K562 (cell line): ENCODE results near the gene TIMM8A.

Source experiments
- CTCF ChIP-seq, 3 experiments: IDR thresholded peaks in 2 of 3; conservative IDR thresholded peaks in 1 of 3; 2 replicates each; pipeline ENCODE4 v1.5.1; 2011 to 2012; ENCODE audit warnings: low read length in 3 of 3, mild to moderate bottlenecking in 3 of 3, control low read depth in 2 of 3, improper control_type of control experiment in 1 of 3, inconsistent platforms in 1 of 3, low read depth in 1 of 3, mixed read lengths in 1 of 3, moderate library complexity in 1 of 3; ENCODE audit not compliant: insufficient read depth in 2 of 3
- FOXP1 ChIP-seq: sonication (generic); formaldehyde crosslinking; IDR thresholded peaks from 2 replicates; pipeline ENCODE4 v1.8.0; 2022; ENCODE audit warnings: mild to moderate bottlenecking, missing genetic modification reagents
- SRSF3 ChIP-seq: fragments of 200-400 bp; formaldehyde crosslinking; IDR thresholded peaks from 2 replicates; pipeline ENCODE4 v1.6.1; 2016; ENCODE audit warnings: mild to moderate bottlenecking, low read length, moderate library complexity; ENCODE audit not compliant: insufficient read depth
- TAF7 ChIP-seq: fragments of 450-650 bp; IDR thresholded peaks from 2 replicates; pipeline ENCODE4 v1.6.1; 2016; ENCODE audit warnings: missing genetic modification characterization, missing compliant biosample characterization
- TF ChIP-seq, protein P1 (sequence below): sonication (generic); formaldehyde crosslinking; IDR thresholded peaks from 2 replicates; pipeline ENCODE4 v1.9.0; 2022; ENCODE audit warnings: mild to moderate bottlenecking, missing genetic modification reagents
- TF ChIP-seq, protein P2 (sequence below): sonication (generic); formaldehyde crosslinking; IDR thresholded peaks from 2 replicates; pipeline ENCODE4 v1.8.0; 2022; ENCODE audit warnings: mild to moderate bottlenecking, missing genetic modification reagents, borderline replicate concordance

GRCh38 chrX:101348452-101349192 is at the start of gene TIMM8A:
- peak; percentile 67; the same call in 1 of the 2 replicates for TF ChIP-seq FOXP1 (CRISPR knock-in tag)
- no peak for TF ChIP-seq SRSF3
- no peak for TF ChIP-seq TAF7
- TF ChIP-seq CTCF (IDR thresholded peaks at IDR 0.05 in 2 of 3, conservative IDR thresholded peaks at IDR 0.05 in 1 of 3; ENCODE audit: insufficient read depth in 2 of 3, low read depth in 1 of 3, low read length in 3 of 3): 0 out of 6 replicates have a peak, but pooled peaks of 1 of the 3 experiments have one; percentile 10
- TF ChIP-seq, protein P1, sequence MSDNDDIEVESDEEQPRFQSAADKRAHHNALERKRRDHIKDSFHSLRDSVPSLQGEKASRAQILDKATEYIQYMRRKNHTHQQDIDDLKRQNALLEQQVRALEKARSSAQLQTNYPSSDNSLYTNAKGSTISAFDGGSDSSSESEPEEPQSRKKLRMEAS (CRISPR knock-in tag): peak; percentile 94
- TF ChIP-seq, protein P2, sequence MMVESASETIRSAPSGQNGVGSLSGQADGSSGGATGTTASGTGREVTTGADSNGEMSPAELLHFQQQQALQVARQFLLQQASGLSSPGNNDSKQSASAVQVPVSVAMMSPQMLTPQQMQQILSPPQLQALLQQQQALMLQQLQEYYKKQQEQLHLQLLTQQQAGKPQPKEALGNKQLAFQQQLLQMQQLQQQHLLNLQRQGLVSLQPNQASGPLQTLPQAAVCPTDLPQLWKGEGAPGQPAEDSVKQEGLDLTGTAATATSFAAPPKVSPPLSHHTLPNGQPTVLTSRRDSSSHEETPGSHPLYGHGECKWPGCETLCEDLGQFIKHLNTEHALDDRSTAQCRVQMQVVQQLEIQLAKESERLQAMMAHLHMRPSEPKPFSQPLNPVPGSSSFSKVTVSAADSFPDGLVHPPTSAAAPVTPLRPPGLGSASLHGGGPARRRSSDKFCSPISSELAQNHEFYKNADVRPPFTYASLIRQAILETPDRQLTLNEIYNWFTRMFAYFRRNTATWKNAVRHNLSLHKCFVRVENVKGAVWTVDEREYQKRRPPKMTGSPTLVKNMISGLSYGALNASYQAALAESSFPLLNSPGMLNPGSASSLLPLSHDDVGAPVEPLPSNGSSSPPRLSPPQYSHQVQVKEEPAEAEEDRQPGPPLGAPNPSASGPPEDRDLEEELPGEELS (CRISPR knock-in tag): no peak; the same call in 1 of the 2 replicates
